ENCODE data around the gene MPC1.

- TF ChIP-seq, protein P1, sequence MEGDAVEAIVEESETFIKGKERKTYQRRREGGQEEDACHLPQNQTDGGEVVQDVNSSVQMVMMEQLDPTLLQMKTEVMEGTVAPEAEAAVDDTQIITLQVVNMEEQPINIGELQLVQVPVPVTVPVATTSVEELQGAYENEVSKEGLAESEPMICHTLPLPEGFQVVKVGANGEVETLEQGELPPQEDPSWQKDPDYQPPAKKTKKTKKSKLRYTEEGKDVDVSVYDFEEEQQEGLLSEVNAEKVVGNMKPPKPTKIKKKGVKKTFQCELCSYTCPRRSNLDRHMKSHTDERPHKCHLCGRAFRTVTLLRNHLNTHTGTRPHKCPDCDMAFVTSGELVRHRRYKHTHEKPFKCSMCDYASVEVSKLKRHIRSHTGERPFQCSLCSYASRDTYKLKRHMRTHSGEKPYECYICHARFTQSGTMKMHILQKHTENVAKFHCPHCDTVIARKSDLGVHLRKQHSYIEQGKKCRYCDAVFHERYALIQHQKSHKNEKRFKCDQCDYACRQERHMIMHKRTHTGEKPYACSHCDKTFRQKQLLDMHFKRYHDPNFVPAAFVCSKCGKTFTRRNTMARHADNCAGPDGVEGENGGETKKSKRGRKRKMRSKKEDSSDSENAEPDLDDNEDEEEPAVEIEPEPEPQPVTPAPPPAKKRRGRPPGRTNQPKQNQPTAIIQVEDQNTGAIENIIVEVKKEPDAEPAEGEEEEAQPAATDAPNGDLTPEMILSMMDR (IDR thresholded peaks at IDR 0.05; ENCODE audit: low read length) = no peak
- TF ChIP-seq EZH2 (IDR thresholded peaks at IDR 0.05; ENCODE audit: borderline replicate concordance, low read length) = no peak
These were observed 3.6 kb downstream of the MPC1 start for GRCh38 chr6:166379103-166379586.

All from OCI-LY1 (cell line).